Suppressor macrophage (primary cell): Measurements from ENCODE around the gene GALNS.
"Not testable (repeated sequence)": the region's sequence is repeated elsewhere in the genome, so short reads cannot be mapped to it uniquely, and the experiment has no call there.

Experiments
- DNase-seq, 4 experiments: peaks; one replicate each; pipeline ENCODE4 v3.0.0-alpha.2; 2020 to 2022

GALNS gene

GRCh38 chr16:88782454-88783390 is 74.0 kb downstream of the GALNS start:
- DNase-seq: peak; percentile 61 to 76 (median 70)

- peak; percentile 91 to 95 (median 94) for DNase-seq
Observed at GRCh38 chr16:88781140-88782077, 75.3 kb downstream of the GALNS start.

GRCh38 chr16:88780142-88781062 is 76.3 kb downstream of the GALNS start:
- DNase-seq: peak in 2 of 4 experiments; percentile 40 to 46

- no peak for DNase-seq
Observed at GRCh38 chr16:88779406-88780141, 77.2 kb downstream of the GALNS start.

GRCh38 chr16:88778541-88779065 is 78.1 kb downstream of the GALNS start:
- DNase-seq: no peak

- DNase-seq: peak in 1 of 4 experiments; percentile 37
Observed at GRCh38 chr16:88778271-88778525, 78.5 kb downstream of the GALNS start.

- no peak for DNase-seq
Observed at GRCh38 chr16:88777471-88778270, 79.1 kb downstream of the GALNS start.

- DNase-seq: no peak
Observed at GRCh38 chr16:88775825-88776224, 80.9 kb downstream of the GALNS start.

GRCh38 chr16:88774544-88775393 is 82.0 kb downstream of the GALNS start:
- no peak for DNase-seq

GRCh38 chr16:88773812-88774291 is 82.9 kb downstream of the GALNS start:
- DNase-seq: peak; percentile 76 to 92 (median 83)

GRCh38 chr16:88772871-88773811 is 83.6 kb downstream of the GALNS start:
- peak in 1 of 4 experiments; percentile 61 for DNase-seq

GRCh38 chr16:88771781-88772180 is 85.0 kb downstream of the GALNS start:
- DNase-seq: not testable (repeated sequence)

GRCh38 chr16:88771294-88771772 is 85.4 kb downstream of the GALNS start:
- DNase-seq: no peak

GRCh38 chr16:88770461-88771293 is 86.1 kb downstream of the GALNS start:
- DNase-seq: peak; percentile 56 to 81 (median 70)

- DNase-seq: peak in 2 of 4 experiments; percentile 21 to 49
Observed at GRCh38 chr16:88769617-88770460, 86.9 kb downstream of the GALNS start.
